ENCODE results near the gene EPB41.
"Not testable (repeated sequence)": the region's sequence is repeated elsewhere in the genome, so short reads cannot be mapped to it uniquely, and the experiment has no call there.

Gene EPB41

DNA sequence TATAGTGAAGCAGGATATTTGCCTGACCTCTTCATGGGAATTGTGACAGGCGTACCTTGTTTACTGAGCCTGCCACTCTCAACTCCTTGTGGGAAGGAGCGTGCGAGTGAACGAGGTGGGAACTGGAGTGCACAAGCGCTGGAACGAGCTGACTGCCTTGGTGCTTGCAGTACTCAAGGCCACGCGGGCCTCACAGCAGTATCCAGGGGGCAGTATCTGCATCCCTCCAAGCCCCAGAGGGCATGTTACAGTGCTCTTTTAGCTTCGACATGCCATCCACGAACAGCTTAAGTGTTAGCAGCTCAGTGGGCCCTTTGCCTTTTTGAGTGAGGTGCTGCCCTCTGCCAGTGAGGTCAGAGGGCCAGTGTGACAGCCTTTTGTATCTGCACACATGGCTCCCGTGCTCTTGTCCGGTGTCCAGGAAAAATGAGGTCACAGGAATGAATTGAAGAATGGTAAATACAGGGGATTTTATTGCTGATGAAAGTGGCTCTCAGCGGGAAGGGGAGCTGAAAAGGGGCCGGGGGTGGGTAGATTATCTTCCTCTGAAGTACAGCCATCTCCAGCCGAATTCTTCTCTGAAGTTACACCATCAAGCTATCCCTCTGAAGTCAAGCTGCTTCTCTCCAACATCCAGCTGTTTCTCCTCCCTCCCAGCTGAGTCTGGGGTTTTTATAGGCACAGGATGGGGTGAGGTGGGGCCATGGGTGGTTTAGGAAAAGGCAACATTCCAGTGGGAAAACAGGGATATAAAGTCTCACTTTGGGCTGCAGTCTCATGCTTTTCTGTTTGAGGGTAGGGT is 69.3 kb downstream of the EPB41 start:
- DNase-seq: no peak

DNA sequence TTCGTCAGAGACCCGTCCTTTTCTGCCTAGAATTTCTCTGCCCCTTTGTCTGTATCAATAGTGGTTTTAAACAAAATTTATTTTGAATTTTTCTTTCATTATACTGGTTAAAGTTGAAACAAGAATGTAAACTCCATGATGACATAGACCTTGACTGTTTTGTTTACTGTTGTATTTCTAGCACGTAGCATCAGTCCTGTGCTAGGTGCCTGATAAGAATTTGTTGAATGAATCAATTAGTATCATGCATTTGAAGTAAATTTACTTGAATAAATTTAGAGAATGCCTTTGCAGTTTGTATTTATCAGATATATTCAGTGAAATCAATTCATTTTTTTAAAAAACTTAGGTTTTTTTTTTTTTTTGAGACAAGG is 69.9 kb downstream of the EPB41 start:
- DNase-seq: no peak

DNA sequence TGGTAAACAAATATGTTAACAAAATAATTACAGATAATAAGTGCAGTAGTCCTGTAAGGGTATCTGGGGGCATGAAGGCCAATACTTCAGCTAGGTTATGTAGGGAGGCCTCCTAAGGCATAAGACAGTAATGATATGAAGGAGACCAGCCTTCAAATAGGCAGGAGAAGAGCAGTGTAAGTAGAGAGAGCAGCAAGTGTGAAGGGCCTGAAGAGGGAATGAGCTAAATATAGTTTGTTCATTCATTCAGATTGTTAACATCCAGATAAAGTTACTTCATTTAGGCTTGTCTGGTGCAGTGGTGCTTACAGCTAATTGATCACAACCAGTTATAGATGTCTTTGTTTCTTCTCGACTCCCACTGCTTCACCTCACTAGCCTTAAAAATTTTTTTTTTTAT is 71.1 kb downstream of the EPB41 start:
- no peak for DNase-seq

DNA sequence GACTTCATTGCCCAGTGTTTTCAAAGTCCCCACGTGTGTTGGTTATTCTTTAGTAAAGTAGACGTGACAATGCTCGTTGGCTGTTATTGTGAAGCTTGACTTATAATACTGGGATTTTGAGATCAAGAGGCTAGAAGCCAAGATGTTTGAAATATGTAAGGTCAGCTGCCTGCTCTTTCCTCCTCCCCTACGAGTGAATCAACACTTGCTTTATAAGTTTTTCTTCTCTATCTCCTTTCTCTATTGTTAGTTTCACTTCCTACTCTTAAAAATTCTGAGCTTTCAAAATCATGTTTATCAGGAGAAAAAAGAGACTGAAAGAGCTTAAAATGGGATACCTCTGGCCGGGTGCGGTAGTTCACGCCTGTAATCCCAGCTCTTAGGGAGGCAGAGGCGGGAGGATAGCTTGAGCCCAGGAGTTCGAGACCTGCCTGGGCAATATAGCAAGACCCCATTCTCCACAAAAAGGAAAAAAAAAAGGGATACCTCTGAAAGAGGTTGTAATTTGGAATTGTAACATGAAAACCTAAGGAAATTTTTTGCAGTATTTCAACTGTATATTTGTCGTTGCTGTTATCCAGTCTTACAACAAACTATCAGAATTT is 72.0 kb downstream of the EPB41 start:
- no peak for DNase-seq

DNA sequence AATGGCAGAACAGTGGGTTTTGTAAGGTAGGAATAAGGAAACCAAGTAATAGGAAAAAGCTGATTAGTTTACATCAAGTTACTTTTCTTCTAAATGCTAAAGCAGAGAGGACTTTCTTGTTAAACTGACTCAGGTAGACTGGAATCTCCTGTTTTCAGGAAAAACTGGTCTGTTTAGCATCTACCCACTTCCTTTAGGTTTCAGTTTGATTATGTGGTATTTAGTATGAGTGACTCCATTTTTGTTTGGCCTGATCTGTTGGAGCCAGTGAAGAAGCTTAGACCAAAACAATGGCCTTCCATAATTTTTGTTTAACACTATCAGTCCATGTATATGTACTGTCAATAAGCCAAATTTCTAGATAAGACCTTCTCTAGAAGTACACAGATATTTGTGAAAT is 88.4 kb downstream of the EPB41 start:
- DNase-seq: no peak

DNA sequence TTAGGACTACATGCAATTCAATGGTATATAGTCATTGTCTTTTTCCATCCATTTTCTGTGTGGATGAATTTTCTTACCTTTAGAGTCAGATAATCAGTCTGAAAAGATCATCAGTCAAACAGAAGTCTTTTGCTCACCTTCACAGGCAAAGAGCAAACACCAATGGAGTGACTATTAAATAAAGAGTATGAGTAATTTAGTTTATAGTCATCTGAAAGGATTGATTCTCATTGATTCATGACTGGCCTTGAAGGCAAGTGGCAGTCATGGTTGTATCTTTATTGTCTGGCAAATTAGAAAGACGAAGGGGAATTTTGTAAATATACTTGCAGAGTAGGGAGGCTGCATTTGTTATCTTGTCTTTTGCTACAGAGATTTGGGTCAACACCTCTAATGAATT is 89.9 kb downstream of the EPB41 start:
- DNase-seq: no peak

DNA sequence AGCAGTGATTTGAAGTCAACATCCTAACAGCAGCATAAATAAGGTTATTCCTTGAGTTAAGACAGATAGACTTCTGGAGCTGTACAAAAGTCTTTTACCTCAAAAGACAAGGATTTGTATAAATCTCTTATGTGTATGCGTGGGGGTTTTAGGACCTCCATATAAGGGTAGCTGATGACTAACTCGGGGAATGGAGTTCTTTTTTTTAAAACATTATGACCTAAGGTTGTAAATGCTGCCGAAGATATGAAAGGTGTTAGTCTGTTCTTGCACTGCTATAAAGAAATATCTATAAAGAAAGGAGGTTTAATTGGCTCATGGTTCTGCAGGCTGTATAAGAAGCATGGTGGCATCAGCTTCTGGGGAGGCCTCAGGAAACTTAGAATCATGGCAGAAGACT is 90.4 kb downstream of the EPB41 start:
- no peak for DNase-seq

DNA sequence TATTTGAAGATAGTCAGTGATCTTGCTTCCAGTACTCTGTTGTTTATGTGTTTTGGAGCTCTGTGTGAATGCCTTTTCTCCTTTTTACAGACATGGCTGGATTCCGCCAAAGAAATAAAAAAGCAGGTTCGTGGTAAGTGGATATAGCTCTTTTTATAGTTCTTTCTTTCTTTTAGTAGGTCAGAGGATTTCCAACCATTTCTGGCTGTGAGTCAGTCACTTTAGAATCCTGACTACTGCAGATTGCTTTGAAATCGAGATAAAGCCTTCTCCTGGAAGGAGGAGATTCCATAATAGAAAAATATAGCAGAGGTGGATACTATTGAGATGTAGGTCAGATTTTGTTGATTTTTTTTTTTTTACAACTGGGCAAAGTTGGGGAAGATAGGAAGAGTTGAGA is 97.4 kb downstream of the EPB41 start:
- DNase-seq: no peak

DNA sequence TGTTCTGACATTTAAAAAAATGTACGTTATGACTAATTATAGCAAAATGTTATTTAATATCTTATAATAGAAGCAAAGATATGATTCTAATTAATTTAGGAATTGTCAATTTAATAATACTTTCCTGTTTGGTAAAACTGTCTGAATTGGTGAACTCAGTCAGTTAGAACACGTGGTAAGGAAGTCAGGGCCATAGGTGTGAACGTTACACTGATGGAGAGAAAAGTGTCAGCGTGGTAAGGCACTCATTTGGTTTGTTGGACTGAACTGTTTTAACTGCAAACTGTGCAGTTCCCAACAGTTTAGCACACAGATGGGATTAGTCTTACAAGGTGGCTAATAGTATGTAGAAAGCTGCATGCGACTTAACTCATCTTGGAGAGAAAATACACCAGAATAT is 102.9 kb downstream of the EPB41 start:
- no peak for DNase-seq

DNA sequence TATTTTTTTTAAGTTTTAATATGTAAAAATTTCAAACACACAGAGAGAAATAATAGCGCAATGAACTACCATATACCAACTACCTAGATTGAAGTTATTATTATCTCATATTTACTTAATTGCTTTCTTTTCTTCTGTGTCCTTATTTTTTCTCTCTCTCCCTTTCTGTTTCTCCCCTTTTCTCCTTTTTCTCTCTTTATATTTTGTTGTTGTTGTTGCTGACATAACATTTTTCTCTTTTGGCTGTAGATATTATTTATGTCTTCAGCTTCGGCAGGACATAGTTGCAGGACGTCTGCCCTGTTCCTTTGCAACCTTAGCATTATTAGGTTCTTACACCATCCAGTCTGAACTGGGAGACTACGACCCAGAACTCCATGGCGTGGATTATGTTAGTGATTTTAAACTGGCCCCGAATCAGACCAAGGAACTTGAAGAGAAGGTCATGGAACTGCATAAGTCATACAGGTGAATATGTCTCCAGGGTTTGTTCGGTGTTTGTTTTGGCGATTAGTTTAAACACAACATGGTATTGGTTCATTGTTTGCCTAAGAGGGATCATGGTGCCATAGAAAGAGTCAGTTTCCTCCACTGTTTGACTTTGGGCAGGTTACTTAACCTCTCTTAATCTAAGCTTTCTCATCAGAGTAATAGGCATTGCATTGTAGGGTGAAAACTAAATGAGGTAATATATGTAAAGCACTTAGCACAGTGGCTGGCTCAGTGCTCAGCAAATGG is 103.8 kb downstream of the EPB41 start:
- no peak for DNase-seq

DNA sequence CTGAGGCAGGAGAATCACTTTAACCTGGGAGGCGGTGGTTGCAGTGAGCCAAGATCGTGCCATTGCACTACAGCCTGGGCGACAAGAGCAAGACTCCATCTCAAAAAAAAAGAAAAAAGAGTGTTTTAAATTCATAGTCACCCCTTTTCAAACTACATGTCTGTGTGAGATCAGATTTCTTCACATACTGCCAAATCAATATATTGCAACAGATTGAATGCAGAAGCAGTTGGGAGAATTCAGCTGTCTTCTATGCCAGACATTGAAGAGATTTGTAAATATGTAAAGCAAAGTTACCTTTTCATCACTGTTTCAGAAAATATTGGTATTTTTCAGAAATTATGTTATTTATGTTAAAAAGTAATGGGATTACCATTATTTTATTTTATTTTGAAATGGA is 108.3 kb downstream of the EPB41 start:
- no peak for DNase-seq

DNA sequence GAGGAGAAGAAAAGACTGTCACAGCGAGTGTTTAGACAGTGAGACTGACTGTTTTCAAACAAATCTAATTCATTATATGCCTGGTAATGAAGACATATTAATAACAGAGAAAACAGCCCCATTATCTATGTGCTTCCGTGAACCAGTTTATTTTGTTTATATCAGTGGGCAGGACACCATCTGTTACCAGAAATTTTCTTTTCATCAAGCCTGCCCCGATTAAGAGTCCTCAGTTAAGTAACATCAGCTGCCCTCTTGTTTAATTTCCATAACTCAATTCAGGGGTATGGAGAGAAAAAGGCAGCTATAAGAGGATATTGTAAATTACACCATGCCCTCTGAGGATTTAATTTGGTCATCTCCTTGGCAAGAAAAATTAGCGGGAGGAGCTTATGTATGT is 115.3 kb downstream of the EPB41 start:
- no peak for DNase-seq

DNA sequence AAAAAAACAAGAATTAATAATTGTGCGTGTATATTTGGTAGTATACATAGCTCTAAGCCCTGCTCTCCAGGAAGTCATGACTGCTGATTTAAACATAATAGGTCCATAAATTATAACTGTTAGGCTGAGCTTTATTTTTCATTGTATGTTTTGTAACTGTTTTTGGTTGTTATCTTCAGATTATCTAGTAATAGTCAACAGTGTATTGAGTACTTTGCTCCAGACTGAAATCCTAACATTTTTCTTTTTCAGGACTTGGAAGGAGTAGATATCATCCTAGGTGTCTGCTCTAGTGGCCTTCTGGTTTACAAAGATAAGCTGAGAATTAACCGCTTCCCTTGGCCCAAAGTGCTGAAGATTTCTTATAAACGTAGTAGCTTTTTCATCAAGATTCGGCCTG is 118.5 kb downstream of the EPB41 start:
- DNase-seq: no peak

DNA sequence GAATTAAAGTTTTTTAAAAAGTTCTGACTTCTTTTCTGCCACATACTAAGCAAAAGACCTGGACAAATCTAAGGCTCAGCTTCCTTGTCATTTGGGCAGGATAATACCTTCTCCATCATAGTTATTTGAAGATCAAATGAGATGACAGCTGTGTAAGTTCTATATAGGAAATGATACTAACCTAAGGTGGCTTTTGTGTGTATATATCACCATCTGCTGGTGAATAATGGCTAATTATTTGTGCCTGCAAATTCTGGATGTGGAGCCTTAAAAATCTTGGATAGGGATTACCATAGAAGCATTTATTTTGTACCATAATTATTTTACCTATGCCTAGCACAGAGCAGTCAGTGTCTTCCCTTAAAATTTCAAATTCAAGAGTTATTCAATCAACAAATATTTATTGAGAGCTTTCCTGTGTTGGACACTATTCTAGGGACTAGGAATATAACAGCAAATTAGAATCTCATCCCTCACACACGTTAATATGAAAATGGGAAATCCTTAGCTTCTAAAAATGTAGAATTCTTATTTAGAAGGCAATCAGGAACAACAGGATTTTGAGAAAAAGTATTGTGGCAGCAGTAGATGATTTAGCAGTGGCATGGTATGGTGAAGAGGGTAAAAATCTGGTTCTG is 119.6 kb downstream of the EPB41 start:
- no peak for DNase-seq

DNA sequence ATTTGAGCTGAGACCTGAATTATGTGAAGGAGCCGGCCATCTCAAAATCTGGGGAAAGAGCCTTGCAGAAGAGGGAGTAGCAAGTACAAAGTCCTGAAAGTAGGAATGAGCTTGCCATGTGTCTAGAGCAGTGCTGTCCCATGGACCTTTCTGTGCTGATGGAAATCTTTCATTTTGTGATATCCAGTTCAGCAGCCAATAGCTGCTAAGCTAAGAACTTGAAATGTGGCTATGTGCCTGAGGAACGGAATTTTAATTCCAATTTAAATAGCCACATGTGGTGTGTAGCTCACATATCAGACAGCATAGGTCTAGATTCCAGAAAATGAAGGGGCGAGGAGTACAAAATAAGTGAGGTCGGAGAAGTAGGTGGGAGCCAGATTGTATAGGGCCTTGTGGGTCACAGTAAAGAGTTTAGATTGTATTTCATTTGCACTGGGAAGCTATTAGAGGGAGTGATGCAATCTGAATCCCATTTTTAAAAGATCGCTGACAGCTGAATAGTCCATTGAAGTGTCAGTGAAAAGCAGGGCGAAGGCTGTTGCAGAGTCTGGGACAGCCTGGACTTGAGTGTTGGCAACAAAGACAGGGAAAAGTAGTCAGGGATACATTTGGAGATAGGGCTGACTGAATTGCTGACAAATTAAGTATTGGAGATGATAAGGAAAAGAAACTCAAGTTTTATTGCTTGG is 129.1 kb downstream of the EPB41 start:
- DNase-seq: no peak

DNA sequence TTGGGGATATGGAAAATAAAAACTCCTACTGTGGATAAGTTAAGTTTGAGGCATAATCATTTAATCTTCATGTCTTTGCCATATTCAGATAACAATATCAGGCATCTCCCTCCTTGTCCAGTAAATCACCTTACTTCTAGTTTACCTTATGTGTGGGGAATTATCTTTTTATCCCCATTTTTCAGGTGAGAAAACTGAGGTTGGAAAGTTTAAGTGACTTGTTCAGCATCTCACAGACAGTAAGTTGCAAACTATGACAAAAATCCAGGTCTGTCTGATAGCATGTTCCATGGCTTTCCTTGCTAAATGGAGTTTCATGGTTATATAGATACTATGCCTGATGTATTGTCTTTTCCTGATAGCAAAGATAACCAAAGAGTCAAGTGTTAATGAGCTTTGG is 129.6 kb downstream of the EPB41 start:
- no peak for DNase-seq

DNA sequence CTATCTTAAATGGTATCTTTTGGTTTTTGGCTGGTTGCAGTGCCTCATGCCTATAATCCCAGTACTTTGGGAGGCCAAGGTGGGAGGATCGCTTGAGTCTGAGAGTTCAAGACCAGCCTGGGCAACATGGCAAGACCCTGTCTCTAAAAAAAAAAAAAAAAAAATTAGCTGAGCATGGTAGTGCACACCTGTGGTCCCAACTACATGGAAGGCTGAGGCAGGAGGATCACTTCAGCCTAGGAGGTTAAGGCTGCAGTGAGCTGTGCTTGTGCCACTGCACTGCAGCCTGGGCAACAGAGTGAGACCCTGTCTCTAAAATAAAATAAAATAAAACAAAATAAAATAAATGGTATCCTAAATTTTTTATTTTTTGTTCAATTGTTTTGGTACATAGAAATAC is 131.3 kb downstream of the EPB41 start:
- not testable (repeated sequence) for DNase-seq

DNA sequence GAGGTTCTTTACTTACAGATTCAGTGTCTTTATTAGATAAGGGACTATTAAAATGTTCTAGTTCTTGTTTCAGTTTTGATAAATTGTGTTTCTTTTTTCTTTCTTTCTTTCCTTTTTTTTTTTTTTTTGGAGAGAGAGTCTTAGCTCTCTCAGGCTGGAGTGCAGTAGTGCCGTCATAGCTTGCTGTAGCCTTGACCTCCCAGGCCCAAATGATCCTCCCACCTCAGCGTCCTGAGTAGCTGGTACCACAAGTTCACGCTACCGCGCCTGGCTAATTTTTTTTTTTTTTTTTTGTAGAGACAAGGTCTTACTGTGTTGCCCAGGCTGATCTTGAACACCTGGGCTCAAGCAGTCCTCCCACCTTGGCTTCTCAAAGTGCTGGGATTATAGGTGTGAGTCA is 132.8 kb downstream of the EPB41 start:
- no peak for DNase-seq

DNA sequence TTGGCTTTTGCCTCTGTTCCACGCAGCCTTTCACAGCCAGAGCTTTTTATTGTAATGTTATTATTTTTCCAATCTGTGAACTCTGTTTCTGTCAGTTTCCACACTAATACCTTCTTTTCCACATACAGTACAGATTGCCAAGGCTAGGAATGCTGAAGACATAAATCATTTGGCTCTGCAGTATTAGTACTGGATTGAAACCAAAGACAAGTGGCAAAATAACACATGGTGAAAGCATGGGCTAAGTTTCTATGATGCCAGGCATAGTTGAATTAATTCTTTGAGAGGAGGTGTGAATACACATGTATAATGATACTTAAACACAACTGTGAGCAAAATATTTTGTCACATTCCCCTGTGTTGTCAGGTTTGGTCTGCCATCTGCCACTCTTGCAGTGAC is 135.8 kb downstream of the EPB41 start:
- no peak for DNase-seq

DNA sequence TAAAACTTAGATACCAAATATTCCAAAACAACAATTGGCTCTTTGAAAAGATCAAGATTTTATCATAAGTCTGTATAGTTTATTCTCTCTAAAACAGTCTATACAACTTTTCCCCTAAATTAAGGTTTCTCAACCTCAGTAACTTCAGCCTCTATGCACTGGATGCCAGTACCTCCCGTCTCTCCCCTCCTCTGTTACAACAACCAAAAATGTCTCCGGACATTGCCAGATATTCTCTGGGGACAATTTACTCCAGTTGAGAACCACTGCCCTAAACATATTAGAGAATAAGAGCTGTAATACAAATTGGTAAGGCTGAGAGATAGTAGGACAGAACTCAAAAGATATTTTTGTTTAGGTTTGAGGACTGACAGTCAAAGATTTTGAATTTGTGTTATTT is 137.7 kb downstream of the EPB41 start:
- no peak for DNase-seq

DNA sequence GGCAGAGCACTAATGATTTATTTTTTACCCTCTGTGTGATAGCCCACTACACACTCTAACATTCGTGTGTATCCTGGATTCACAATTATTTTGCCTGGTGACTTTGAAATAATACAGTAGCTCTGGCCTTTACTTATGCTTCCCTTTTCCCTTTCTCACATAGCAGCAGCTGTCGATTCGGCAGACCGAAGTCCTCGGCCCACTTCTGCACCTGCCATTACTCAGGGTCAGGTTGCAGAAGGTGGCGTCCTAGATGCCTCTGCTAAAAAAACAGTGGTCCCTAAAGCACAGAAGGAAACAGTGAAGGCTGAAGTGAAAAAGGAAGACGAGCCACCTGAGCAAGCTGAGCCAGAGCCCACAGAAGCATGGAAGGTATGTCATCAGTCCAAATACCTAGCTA is 138.6 kb downstream of the EPB41 start:
- no peak for DNase-seq

DNA sequence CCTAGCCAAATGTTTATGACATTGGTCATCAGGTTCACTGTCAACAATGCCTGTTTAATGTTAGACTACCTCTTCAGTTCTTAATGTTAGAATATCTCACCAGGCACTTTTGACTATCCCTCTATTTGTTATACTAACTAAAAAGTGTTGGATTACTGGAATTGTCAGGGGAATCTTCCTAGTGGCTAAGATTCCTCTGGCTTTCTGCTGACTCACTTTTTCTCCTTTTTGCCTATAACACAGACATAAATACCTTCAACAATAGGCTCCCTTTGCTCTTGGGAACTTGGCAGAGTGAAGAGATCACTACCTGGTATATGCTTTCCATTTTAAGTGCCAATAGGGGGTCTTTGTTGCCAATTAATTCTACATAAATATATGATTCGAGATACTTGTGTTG is 140.8 kb downstream of the EPB41 start:
- DNase-seq: no peak

DNA sequence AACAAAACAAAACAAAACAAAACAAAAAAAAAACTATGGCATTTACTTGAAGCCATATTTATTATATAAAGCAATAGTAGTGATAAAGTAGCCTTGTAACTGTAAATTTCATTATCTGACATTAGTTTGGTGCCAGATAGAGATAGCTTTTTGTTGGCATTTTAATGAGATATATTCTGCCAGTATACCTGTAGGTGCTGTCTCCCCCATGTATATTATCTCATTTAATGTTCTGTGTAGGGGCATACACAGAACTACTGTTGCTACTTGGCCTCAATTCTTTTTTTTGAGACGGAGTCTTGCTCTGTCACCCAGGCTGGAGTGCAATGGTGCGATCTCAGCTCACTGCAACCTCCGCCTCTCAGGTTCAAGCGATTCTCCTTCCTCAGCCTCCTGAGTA is 141.9 kb downstream of the EPB41 start:
- DNase-seq: no peak
